BJ (cell line): Measurements from ENCODE around the gene ANKUB1. TPM values are rescaled to one million over a fixed set of nuclear protein-coding genes. Genes with fewer than 3 reads are reported as not detected.

Experiments
- CTCF ChIA-PET: fragments of 350-600 bp; formaldehyde crosslinking; extraction: SDS; loops from one replicate; lab custom pipeline; 2021; ENCODE audit warnings: antibody characterized with exemption, inconsistent platforms; lab: Yijun Ruan, JAX
- POLR2A ChIA-PET: fragments of 300-600 bp; sonication (Branson Sonifier 250); formaldehyde crosslinking; extraction: SDS; loops from one replicate; lab custom pipeline; 2021; ENCODE audit warnings: antibody characterized with exemption; lab: Charles Lee
- DNase-seq: peaks from one replicate; pipeline ENCODE4 v3.0.0-alpha.2; 2011; ENCODE audit warnings: low read depth
- H3K27me3 ChIP-seq: 2 replicates; pipeline ENCODE4 v1.6.0; 2011; ENCODE audit warnings: low read length; ENCODE audit not compliant: control insufficient read depth, insufficient read depth
- H3K36me3 ChIP-seq: 2 replicates; pipeline ENCODE4 v1.5.1; 2011; ENCODE audit warnings: low read length; ENCODE audit not compliant: control insufficient read depth, insufficient read depth
- H3K4me3 ChIP-seq: 2 replicates; pipeline ENCODE4 v1.5.1; 2011; ENCODE audit warnings: low read depth, mild to moderate bottlenecking, control low read depth, low read length
- polyA plus RNA-seq: library from polyadenylated mRNA; depleted of rRNA; stranded (reverse); fragments of >200 nt; gene quantifications from 2 replicates; pipeline ENCODE4 v1.2.3, GENCODE V29; 2011
- TF ChIP-seq, protein P1 (sequence below): IDR thresholded peaks from 2 replicates; pipeline ENCODE4 v1.5.1; 2011; ENCODE audit warnings: low read depth, mild to moderate bottlenecking, control low read depth, inconsistent platforms, low read length, moderate library complexity; ENCODE audit not compliant: insufficient read depth

ANKUB1 gene
- polyA plus RNA-seq, 1 experiment, result not detected

DNA sequence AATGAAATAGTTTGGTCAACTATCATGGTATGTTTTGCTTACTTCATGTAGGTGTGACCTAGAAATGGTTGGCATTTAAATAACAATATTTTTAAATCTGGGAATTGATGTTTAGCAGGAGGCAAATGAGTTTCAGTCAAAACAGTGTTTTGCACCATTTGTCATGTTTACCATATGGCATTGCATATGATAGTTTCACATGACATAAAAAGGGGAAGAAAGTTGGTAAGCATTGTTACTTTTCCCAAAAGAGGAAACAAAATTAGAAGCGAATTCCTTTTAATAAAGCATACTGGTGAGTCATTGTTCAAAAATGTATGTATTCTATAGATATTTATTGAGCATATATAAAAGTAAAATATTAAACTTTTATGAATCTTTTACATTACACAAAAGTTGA lies 23.0 kb upstream of the ANKUB1 start:
- TF ChIP-seq, protein P1, sequence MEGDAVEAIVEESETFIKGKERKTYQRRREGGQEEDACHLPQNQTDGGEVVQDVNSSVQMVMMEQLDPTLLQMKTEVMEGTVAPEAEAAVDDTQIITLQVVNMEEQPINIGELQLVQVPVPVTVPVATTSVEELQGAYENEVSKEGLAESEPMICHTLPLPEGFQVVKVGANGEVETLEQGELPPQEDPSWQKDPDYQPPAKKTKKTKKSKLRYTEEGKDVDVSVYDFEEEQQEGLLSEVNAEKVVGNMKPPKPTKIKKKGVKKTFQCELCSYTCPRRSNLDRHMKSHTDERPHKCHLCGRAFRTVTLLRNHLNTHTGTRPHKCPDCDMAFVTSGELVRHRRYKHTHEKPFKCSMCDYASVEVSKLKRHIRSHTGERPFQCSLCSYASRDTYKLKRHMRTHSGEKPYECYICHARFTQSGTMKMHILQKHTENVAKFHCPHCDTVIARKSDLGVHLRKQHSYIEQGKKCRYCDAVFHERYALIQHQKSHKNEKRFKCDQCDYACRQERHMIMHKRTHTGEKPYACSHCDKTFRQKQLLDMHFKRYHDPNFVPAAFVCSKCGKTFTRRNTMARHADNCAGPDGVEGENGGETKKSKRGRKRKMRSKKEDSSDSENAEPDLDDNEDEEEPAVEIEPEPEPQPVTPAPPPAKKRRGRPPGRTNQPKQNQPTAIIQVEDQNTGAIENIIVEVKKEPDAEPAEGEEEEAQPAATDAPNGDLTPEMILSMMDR, result no peak
- Histone ChIP-seq H3K4me3 (no peak overlapping the region), H3K36me3 (no peaks in the 10 kb centered on the region), H3K27me3 (no peaks in the 10 kb centered on the region)
- no peak for DNase-seq
- ChIA-PET POLR2A (no interaction called here), CTCF (interaction anchor here (3.2 kb wide), 1 partner anchor 49 kb away, joined by 20 read pairs; no protein-coding TSS in a partner anchor)

DNA sequence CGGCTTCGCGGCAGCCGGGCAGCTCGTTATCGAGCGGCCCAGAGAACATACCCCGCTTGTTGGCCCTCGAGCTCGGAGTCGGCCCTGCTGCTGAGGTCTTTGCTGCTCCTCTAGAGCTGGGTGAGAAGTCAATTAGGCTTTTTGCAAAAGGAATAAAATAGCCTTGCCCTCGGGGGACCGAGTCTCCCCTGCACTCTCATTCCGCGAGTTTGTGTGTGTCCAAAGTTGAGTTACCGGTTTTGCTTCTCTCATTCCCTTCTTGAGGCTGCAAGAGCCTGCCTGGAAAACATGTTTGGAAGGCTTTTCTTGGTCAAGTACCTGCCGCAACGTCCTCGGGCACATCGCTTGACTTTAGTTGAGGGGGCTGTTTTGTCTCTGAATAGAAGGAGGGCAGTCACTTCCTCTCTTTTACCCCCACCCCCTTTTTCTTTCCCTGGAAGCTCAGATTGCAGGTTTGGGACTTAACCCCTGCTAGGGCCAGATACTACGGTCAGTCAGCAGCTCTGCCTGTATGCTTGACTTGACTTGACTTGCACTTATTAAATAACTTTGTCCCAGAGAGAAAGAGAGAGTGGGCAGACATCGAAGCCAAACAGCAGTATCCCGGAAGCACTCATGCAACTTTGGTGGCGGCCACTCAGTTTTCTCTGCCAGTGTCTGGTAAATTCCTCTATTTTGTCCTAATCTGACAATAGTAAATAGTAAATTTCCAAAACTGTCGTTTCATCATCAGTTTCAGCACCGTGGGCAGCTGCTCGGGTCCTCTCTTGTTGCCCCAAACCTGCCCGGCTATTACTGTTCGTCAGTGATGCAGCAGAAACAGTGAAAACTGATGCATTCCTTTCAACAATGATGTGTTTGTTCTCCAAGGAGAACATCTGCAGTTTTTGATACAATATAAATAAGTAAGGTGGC lies 21.3 kb upstream of the ANKUB1 start:
- TF ChIP-seq, protein P1, result no peak
- DNase-seq, result no peak
- Histone ChIP-seq H3K4me3 (peak overlapping the region; percentile 77), H3K36me3 (no peaks in the 10 kb centered on the region), H3K27me3 (no peaks in the 10 kb centered on the region)
- POLR2A ChIA-PET, result no interaction called here
- CTCF ChIA-PET, result interaction anchor here (0.6 to 3.2 kb wide), 6 partner anchors 10 to 301 kb away, joined by 3 to 20 read pairs (median 6); no protein-coding TSS in a partner anchor

DNA sequence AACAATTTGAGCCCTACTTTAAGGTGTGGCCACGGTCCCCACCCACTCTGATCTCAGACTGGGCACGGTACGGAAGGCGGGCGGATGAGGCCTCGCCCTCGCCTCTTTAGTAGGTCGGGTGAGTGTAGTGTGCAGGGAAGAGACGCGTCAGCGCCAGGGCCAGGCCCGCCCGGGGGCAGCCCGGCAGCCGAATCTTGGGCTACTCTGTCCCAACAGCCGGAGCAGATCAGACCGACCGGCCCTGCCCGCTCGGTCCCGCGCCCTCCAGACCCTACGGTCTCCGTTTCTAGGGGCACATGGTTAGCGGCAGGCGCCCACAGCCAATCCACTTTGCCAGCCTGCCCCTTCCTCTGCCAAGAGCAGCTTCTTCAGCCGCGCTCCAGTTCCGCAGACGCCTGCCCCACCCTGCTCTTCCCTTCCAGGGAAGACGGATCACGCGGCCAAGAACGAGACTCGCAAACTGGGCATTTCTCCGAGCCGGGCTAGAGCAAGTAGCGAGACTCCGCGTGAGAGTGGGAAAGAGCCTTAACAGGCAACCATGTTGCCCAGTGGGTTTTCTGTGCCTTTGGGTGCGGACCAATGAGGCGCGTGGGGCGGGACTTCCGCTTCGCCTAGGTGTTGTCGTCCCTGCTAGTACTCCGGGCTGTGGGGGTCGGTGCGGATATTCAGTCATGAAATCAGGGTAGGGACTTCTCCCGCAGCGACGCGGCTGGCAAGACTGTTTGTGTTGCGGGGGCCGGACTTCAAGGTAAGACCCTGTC lies 20.4 kb upstream of the ANKUB1 start, which contains the start of gene RNF13:
Gene RNF13, plus strand, starts transcription at position 610 of the 761 bp plus-strand sequence. CDS start 32,812 bp downstream, outside the sequence.
- CTCF ChIA-PET, result interaction anchor here (0.6 to 3.2 kb wide), 4 partner anchors 41 to 279 kb away, joined by 6 to 20 read pairs (median 12); no protein-coding TSS in a partner anchor
- DNase-seq, result peak; percentile 88
- Histone ChIP-seq H3K36me3 (no peaks in the 10 kb centered on the region), H3K27me3 (no peaks in the 10 kb centered on the region), H3K4me3 (peak within 1 kb of the TSS; percentile 77)
- TF ChIP-seq, protein P1, result no peak
- POLR2A ChIA-PET, result no interaction called here

DNA sequence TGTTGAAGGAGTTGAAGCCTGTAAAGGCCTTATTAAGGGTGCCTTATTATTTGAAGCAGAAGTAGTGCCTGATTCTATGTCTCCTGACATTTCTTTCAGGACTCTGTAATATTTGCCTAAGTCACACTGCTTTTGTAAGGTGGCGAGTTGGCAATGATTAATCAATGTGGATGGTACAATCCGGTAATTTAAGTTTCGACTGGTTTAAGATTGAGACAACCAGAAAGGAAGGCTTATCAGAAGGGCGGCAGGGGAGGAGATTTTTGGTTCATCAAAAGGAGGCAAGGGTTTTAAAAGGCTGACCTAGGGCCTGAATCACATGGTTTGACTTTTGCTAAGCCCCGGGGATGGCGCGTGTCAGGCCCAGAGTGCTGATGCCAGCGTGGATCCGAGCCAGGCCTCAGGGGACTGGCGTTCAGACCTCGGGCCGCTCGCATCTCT lies 19.8 kb upstream of the ANKUB1 start:
- Histone ChIP-seq H3K36me3 (no peaks in the 10 kb centered on the region), H3K27me3 (no peaks in the 10 kb centered on the region), H3K4me3 (peak overlapping the region; percentile 77)
- CTCF ChIA-PET, result interaction anchor here (1.7 to 3.2 kb wide), 3 partner anchors 41 to 46 kb away, joined by 5 to 20 read pairs (median 16); no protein-coding TSS in a partner anchor
- POLR2A ChIA-PET, result no interaction called here
- DNase-seq, result no peak
- TF ChIP-seq, protein P1, result no peak
